Measurements from ENCODE around the gene TMEM231. TPM values are rescaled to one million over a fixed set of nuclear protein-coding genes. Genes with fewer than 3 reads are reported as not detected.

Gene TMEM231
- total and polyA plus RNA-seq, 9 of the 15 experiments (the other 6 are each of a cell fraction or from before 2014, with no cell fraction given): 1.6 to 27.6 (median 9.1) TPM

GRCh38 chr16:75572864-75573542 lies 17.0 kb upstream of the TMEM231 start:
- Histone ChIP-seq H3K9me3 (replicated peaks; ENCODE audit: control insufficient read depth, insufficient read depth, low read depth, low read length) (no peaks in the 10 kb centered on the region), H3K27ac (ENCODE audit: extremely low read depth, low read depth, low read length) (no peak overlapping the region), H2AFZ (ENCODE audit: low read depth, low read length) (no peak overlapping the region), H4K20me1 (replicated peaks; ENCODE audit: control insufficient read depth, insufficient read depth, low read length) (peaks cover 5% of the 10 kb centered on the region; the same call in 1 of the 2 replicates), H3K36me3 (ENCODE audit: control insufficient read depth, insufficient read depth, low read length) (peaks cover 93% of the 10 kb centered on the region; the same call in 2 of the 3 replicates), H3K9ac (ENCODE audit: insufficient read depth in 1 of 2, low read depth in 2 of 2, low read length in 2 of 2) (peak overlapping the region in 1 of 2 experiments; percentile 72; a peak in 1 of 4 replicates), H3K79me2 (ENCODE audit: control insufficient read depth, insufficient read depth, low read length) (peaks cover 12% of the 10 kb centered on the region; the same call in 1 of the 3 replicates), H3K4me3 (no peak overlapping the region), H3K9me1 (ENCODE audit: control insufficient read depth, insufficient read depth, low read length) (no peaks in the 10 kb centered on the region), H3K4me2 (ENCODE audit: insufficient read depth, low read length) (no peak overlapping the region), H3K4me1 (replicated peaks in 1 of 2; ENCODE audit: control insufficient read depth in 2 of 2, insufficient read depth in 2 of 2, low read length in 2 of 2) (peaks cover 18 to 25% of the 10 kb centered on the region in 2 experiments; a peak in 3 of 5 replicates), H3K27me3 (ENCODE audit: control insufficient read depth in 2 of 2, insufficient read depth in 2 of 2, low read length in 2 of 2) (no peaks in the 10 kb centered on the region)
- DNase-seq (ENCODE audit: extremely low read depth in 1 of 4, low spot score in 3 of 4) (peak in 1 of 4 experiments; percentile 58), ATAC-seq (peak; percentile 57), FAIRE-seq (peak; percentile 70)
- CTCF ChIA-PET (ENCODE audit: low intra/inter-chr PET ratio): no interaction called here
- POLR2A ChIA-PET: interaction anchor here (0.6 to 1.4 kb wide), 6 partner anchors 8 to 404 kb away, joined by 3 to 5 read pairs (median 4); no protein-coding TSS in a partner anchor
- in situ Hi-C loops (cut with MboI) (no loop called here), intact Hi-C loops (cut with micrococcal nuclease) (no loop called here)
- peak; percentile 55 for TF ChIP-seq C11orf30 (IDR thresholded peaks at IDR 0.05; ENCODE audit: low read depth)
- TF ChIP-seq MAFF (IDR thresholded peaks at IDR 0.05; ENCODE audit: low read length): 0 out of 2 replicates have a peak, but pooled peaks have one; percentile 3
- no peak for TF ChIP-seq GATAD2A (IDR thresholded peaks at IDR 0.05)
- no peak for TF ChIP-seq PRPF4 (IDR thresholded peaks at IDR 0.05; ENCODE audit: insufficient read depth, low read depth, low read length, poor library complexity, severe bottlenecking)
- TF ChIP-seq NFE2 (IDR thresholded peaks at IDR 0.05; ENCODE audit: low read depth): peak; percentile 42; the same call in 1 of the 2 replicates
- peak; percentile 56 for TF ChIP-seq SMAD1 (IDR thresholded peaks at IDR 0.05; ENCODE audit: low read depth, low read length, partially characterized antibody)
- peak; percentile 88 for TF ChIP-seq NFIX (CRISPR knock-in tag; IDR thresholded peaks at IDR 0.05; ENCODE audit: low read depth)
- no peak for TF ChIP-seq SETDB1 (IDR thresholded peaks at IDR 0.05; ENCODE audit: low read length)
- TF ChIP-seq STAG1 (CRISPR knock-in tag; IDR thresholded peaks at IDR 0.05; ENCODE audit: borderline replicate concordance): no peak
- TF ChIP-seq TFAP4 (CRISPR knock-in tag; IDR thresholded peaks at IDR 0.05; ENCODE audit: borderline replicate concordance): no peak
- TF ChIP-seq RAD21 (CRISPR knock-in tag; conservative IDR thresholded peaks at IDR 0.05 in 1 of 2, IDR thresholded peaks at IDR 0.05 in 1 of 2): peak in 1 of 2 experiments; percentile 10; a peak in 1 of 4 replicates
- TF ChIP-seq NFIC (IDR thresholded peaks at IDR 0.05): peak; percentile 99
- TF ChIP-seq MAFG (tag; conservative IDR thresholded peaks at IDR 0.05): peak; percentile 36
- no peak for TF ChIP-seq ZBTB8A (IDR thresholded peaks at IDR 0.05; ENCODE audit: partially characterized antibody)
- 51% methylated on average over 3 of the region's 3 CpGs for WGBS (ENCODE audit: insufficient coverage, low coverage, missing lambda C conversion rate)
- BruUV-seq (replicated peaks): no TSS peak
